Fibroblast of mammary gland (primary cell): ENCODE measurements around the gene PADI4.

Experiments used
- DNase-seq: peaks from one replicate; pipeline ENCODE4 v3.0.0-alpha.2; 2010; ENCODE audit warnings: low read depth
- H3K4me3 ChIP-seq: 2 replicates; pipeline ENCODE4 v1.5.1; 2011; ENCODE audit warnings: low read depth, mild to moderate bottlenecking, low read length, moderate library complexity; ENCODE audit not compliant: control insufficient read depth
- TF ChIP-seq, protein P1 (sequence below): conservative IDR thresholded peaks from 2 replicates; pipeline ENCODE4 v1.5.1; 2011; ENCODE audit warnings: low read depth, low read length, inconsistent platforms; ENCODE audit not compliant: control insufficient read depth, insufficient read depth

Gene PADI4

DNA sequence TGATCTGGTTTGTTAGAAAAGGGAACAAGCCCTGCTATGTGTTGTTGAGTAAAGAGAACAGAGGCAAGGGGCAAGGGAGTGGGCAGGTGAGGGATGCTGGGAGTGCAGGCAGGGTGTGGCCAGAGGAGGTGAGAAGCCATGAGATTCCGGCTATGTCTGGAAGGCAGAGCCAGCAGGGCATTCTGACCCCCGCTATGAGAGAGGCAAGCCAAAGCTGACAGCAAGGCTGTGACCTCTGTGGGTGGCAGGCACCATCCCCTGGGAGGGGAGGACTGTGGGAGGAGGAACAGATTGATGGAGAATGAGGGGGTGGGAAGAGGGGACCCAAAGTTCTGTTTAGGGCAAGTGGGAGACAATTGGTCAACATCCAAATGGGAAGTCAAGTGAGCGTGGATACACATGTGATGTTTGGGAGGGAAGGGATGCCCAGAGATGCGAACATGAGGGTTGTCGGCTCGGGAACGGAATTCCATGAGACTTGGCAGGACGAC is 44.5 kb downstream of the PADI4 start:
- TF ChIP-seq, protein P1, sequence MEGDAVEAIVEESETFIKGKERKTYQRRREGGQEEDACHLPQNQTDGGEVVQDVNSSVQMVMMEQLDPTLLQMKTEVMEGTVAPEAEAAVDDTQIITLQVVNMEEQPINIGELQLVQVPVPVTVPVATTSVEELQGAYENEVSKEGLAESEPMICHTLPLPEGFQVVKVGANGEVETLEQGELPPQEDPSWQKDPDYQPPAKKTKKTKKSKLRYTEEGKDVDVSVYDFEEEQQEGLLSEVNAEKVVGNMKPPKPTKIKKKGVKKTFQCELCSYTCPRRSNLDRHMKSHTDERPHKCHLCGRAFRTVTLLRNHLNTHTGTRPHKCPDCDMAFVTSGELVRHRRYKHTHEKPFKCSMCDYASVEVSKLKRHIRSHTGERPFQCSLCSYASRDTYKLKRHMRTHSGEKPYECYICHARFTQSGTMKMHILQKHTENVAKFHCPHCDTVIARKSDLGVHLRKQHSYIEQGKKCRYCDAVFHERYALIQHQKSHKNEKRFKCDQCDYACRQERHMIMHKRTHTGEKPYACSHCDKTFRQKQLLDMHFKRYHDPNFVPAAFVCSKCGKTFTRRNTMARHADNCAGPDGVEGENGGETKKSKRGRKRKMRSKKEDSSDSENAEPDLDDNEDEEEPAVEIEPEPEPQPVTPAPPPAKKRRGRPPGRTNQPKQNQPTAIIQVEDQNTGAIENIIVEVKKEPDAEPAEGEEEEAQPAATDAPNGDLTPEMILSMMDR = no peak
- no peak overlapping the region for H3K4me3 ChIP-seq
- no peak for DNase-seq

DNA sequence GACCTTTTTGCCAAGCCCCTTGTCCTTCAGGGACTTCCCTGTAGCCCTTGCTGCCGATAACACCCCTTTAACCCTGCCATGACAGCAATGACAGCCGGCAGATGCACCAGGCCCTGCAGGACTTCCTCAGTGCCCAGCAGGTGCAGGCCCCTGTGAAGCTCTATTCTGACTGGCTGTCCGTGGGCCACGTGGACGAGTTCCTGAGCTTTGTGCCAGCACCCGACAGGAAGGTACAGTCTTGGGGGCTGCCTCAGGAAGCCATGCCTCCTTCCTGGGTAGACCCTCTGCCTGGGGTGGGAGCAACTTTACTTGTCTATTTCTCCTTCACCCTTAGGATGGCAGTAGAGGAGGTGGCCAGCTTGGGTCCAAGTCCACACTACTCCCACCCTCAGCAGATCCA is 47.9 kb downstream of the PADI4 start:
- TF ChIP-seq, protein P1 = no peak
- DNase-seq = no peak
- no peak overlapping the region for H3K4me3 ChIP-seq

DNA sequence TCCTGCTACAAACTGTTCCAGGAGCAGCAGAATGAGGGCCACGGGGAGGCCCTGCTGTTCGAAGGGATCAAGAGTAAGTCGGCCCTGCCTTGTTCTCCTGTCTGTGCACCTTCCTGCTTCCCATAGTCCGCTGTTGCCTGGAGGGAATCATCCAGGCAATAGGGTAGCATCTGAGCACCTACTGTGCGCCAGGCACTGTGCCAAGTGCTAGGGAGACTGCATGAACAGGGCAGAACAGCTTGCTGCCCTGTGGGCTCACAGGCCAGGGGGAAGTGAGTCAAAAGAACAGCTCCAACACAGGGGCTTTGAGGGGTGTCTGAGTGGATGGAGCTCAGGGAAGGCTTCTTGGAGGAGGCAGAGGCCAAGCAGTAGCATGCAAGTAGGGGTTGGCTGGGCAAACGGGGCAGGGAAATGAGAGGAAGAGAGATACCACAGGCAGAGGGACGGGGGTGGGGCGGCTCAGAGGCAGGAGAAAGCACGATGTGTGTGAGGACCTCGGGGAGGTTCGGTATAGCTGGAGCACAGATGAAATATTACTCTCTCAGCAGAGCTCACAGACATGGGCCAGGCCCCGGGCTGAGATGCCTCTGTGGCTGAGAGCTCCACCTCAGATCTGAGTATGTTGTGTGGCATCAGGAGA is 48.5 kb downstream of the PADI4 start:
- DNase-seq = no peak
- H3K4me3 ChIP-seq = no peak overlapping the region
- TF ChIP-seq, protein P1 = no peak

DNA sequence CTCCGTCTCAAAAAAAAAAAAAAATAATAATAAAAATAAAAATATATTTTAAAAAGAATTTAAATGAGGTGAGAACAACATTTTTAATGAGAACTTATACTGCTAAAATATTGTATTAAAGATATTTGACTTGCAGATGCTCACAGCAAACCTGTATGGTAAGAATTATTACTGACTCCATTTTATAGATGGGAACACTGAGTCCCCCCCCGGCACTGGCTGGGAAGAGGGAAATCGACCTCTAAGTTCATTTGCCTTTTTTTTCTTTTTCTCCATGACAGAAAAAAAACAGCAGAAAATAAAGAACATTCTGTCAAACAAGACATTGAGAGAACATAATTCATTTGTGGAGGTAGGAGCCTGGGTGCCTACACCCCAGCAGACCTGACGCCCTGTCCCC is 50.6 kb downstream of the PADI4 start:
- no peak overlapping the region for H3K4me3 ChIP-seq
- TF ChIP-seq, protein P1 = no peak
- DNase-seq = no peak

DNA sequence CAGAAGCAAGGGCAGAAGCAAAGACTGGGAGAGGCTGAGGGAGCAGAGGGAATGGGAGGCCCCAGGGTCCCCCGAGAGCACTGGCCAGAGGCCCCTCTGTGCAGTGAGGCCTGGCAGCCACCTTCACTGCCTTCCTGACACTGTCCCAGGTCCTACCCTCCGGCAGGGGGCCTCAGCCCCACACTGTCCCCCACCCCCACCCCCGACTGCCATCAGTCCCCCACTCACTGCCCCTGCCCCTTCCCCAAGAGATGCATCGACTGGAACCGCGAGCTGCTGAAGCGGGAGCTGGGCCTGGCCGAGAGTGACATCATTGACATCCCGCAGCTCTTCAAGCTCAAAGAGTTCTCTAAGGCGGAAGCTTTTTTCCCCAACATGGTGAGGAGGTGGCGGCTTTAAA is 51.0 kb downstream of the PADI4 start:
- H3K4me3 ChIP-seq = no peak overlapping the region
- DNase-seq = no peak
- TF ChIP-seq, protein P1 = no peak

DNA sequence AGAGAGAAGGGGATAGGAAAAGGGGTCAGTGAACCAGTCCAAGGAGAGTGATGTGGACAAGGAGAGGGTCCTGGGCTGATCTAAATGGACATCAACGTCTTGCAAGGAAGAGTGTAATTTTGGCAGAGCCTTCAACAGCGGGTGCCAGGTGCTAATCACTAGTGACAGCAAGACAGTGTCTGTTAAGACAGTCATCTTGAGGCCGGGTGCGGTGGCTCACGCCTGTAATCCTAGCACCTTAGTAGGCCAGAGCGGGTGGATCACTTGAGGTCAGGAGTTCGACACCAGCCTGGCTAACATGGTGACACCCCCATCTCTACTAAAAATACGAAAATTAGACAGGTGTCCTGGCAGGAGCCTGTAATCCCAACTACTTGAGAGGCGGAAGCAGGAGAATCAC is 51.8 kb downstream of the PADI4 start:
- no peak for DNase-seq
- TF ChIP-seq, protein P1 = no peak
- no peak overlapping the region for H3K4me3 ChIP-seq

DNA sequence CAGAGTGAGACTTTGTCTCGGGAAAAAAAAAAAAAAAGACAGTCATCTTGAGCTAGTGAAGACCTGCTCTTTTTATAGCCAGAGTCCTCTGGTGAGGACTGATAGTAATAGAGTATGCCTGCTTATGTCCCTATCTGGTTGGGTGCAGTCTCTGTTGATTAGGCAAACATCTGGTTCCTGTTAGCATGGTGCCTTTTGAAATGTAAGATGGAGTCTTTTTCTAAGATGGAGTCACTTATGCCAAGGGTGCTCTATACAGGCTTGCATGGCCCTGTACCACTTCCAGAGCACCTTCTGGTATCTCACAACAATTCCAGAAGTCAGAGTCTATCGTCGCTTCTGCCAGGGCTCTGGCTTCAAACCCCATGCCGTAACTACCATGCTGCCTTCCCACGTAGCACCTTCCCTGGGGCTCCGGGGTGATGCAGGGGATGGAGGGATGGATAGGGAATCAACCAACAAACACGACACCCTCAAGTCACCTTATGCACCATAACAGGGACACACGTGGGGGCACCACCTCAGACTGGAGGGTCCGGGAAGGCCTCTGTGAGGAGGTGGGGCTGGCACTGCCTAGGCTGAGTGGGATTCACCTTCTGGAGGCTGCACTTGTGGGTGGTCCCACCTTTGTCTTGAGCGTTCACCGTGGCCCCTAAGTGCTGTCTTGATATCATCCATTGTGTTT is 52.4 kb downstream of the PADI4 start:
- no peak overlapping the region for H3K4me3 ChIP-seq
- TF ChIP-seq, protein P1 = no peak
- no peak for DNase-seq
